Thoracic aorta (tissue), 2 donors: Measurements from ENCODE around the gene C6orf141. TPM values are rescaled to one million over a fixed set of nuclear protein-coding genes. Genes with fewer than 3 reads are reported as not detected.
A peak's percentile ranks its signal among the peaks of the same experiment; 100 is the strongest.

ENCODE experiments used
- ATAC-seq: fragments of 150-250 bp; one replicate; pipeline ENCODE4 v1.8.0; 2017; ENCODE audit warnings: low read depth; ENCODE audit not compliant: insufficient number of reproducible peaks, low FRiP score
- DNase-seq: peaks from one replicate; pipeline ENCODE4 v3.0.0-alpha.2; 2020; ENCODE audit warnings: low spot score
- H3K27ac ChIP-seq, 2 donors: fragments of 200-600 bp; sonication (generic); 1 replicate in 1 of 2; 2 replicates in 1 of 2; pipeline ENCODE4 v1.5.1; 2016; ENCODE audit warnings: mild to moderate bottlenecking in 2 of 2, moderate library complexity in 2 of 2
- H3K27me3 ChIP-seq: fragments of 200-600 bp; sonication (generic); replicated peaks from 2 replicates; pipeline ENCODE4 v1.6.0; 2016; ENCODE audit warnings: mild to moderate bottlenecking; ENCODE audit not compliant: insufficient read depth
- H3K36me3 ChIP-seq: fragments of 200-600 bp; sonication (generic); one replicate; pipeline ENCODE4 v1.5.1; 2016
- H3K4me1 ChIP-seq, 2 donors: fragments of 200-600 bp; sonication (generic); 1 replicate in 1 of 2; 2 replicates in 1 of 2; pipeline versions ENCODE4 v1.5.1 to v1.6.0; 2016; ENCODE audit warnings: low read depth in 2 of 2, mild to moderate bottlenecking in 1 of 2; ENCODE audit not compliant: control insufficient read depth in 1 of 2
- H3K4me3 ChIP-seq: fragments of 200-600 bp; sonication (generic); 2 replicates; pipeline ENCODE4 v1.5.1; 2016; ENCODE audit warnings: mild to moderate bottlenecking
- H3K9me3 ChIP-seq: fragments of 200-600 bp; sonication (generic); 2 replicates; pipeline ENCODE4 v1.5.1; 2016
- CTCF ChIP-seq: fragments of 200-600 bp; sonication (generic); IDR thresholded peaks from one replicate; pipeline ENCODE4 v1.5.1; 2019; ENCODE audit warnings: antibody characterized with exemption
- total RNA-seq, 2 donors: library from RNA; depleted of rRNA; stranded (reverse); fragments of >200 nt; gene quantifications; one replicate each; pipeline versions ENCODE4 v1.1.0 to v1.2.3, GENCODE V29; 2016

The C6orf141 gene
- under 1 TPM; 0.42 to 0.54 TPM for total RNA-seq

DNA sequence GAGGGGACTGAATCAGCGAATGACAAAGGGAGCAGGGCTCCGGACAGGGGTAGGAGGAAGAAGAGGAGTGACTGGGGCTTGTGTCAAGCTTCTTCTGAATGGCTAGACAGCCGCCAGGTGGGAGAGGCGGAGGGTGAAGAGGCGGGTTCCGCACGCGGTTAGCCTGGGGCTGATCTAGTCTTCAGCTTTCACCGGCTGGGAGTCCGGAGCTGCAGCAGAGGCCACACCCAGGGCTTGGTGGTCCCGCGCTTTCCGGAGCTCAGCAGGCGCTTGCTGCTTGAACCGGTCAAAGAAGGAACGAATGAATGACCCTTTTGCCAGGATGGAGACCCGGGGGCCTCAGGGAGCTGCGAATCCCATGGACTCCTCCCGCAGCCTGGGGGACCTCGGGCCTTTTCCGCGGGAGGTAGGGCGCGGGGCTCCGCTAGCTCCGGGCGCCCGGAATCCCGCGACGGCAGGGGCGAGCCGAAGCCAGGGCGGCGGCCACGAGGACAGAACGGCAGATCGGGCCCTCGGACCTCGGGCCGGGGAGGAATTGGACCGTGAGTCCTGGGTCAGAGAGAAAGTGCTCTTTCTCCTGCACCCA, at the start of gene C6orf141:
Gene C6orf141, plus strand, starts transcription at position 177 of the 586 bp plus-strand sequence. Its CDS starts 125 bp downstream, at position 302.
- Histone ChIP-seq H3K36me3 (no peaks in the 10 kb centered on the region), H3K4me3 (peak within 1 kb of the TSS; percentile 65), H3K4me1 (peaks cover 3 to 16% of the 10 kb centered on the region in 2 donors), H3K9me3 (no peaks in the 10 kb centered on the region), H3K27ac (no peak within 1 kb of the TSS), H3K27me3 (no peaks in the 10 kb centered on the region)
- DNase-seq (no peak), ATAC-seq (no peak)
- no peak for TF ChIP-seq CTCF

- H3K9me3 ChIP-seq, result no peaks in the 10 kb centered on the region
- H3K4me1 ChIP-seq, result no peaks in the 10 kb centered on the region
- DNase-seq (no peak), ATAC-seq (no peak)
- H3K4me3 ChIP-seq, result no peak overlapping the region
- no peak for TF ChIP-seq CTCF
- no peaks in the 10 kb centered on the region for H3K36me3 ChIP-seq
- no peaks in the 10 kb centered on the region for H3K27me3 ChIP-seq
- no peak overlapping the region for H3K27ac ChIP-seq
Observed at GRCh38 chr6:49504666-49505065, 45.8 kb upstream of the C6orf141 start.

DNA sequence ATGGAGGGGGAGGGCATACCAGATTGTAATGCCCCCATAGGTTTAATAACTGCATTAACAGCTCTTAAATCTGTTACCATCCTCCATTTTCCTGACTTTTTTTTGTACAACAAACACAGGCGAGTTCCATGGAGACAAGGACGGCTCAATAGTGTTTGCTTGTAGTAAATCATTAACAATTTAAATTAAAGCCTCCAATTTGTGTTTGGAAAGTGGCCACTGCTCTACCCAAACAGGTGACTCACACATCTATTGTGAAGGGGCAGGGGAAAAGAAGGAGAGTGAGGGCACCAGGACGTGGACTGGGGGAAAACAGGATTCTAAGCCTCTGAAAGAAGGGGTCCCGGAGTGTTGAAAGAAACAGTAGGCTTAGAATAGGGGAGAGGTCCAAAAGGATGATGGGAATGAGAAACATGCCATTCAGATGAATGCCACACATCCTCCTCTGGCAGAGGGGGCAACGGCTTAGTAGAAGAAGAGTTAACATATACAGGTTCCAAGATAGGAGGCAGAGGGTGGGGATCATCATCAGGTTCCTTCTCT, 43.8 kb upstream of the C6orf141 start:
- Histone ChIP-seq H3K27me3 (no peaks in the 10 kb centered on the region), H3K4me3 (no peak overlapping the region), H3K4me1 (no peaks in the 10 kb centered on the region), H3K9me3 (no peaks in the 10 kb centered on the region), H3K27ac (no peak overlapping the region), H3K36me3 (no peaks in the 10 kb centered on the region)
- ATAC-seq (no peak), DNase-seq (no peak)
- no peak for TF ChIP-seq CTCF

DNA sequence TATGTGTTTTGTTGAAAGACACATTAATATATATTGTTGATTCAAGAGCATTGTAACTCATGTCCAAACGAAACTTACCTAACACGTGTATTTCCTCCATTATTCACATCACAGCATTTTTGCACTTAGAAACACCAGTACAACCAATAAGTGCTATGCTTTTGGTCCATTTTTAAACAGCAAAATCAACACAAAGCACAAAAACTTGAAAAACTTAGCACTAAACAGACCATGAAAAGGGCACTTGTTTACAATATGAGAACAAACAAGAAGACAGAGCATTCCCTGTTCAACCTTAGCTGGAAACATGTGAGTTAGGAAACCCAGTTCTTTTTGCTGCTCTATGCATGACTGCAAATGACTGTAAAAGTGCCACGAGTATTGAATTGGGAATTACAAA, 41.1 kb upstream of the C6orf141 start:
- Histone ChIP-seq H3K4me3 (no peak overlapping the region), H3K9me3 (no peaks in the 10 kb centered on the region), H3K27ac (no peak overlapping the region), H3K4me1 (no peaks in the 10 kb centered on the region), H3K27me3 (no peaks in the 10 kb centered on the region), H3K36me3 (no peaks in the 10 kb centered on the region)
- DNase-seq (no peak), ATAC-seq (no peak)
- no peak for TF ChIP-seq CTCF

DNA sequence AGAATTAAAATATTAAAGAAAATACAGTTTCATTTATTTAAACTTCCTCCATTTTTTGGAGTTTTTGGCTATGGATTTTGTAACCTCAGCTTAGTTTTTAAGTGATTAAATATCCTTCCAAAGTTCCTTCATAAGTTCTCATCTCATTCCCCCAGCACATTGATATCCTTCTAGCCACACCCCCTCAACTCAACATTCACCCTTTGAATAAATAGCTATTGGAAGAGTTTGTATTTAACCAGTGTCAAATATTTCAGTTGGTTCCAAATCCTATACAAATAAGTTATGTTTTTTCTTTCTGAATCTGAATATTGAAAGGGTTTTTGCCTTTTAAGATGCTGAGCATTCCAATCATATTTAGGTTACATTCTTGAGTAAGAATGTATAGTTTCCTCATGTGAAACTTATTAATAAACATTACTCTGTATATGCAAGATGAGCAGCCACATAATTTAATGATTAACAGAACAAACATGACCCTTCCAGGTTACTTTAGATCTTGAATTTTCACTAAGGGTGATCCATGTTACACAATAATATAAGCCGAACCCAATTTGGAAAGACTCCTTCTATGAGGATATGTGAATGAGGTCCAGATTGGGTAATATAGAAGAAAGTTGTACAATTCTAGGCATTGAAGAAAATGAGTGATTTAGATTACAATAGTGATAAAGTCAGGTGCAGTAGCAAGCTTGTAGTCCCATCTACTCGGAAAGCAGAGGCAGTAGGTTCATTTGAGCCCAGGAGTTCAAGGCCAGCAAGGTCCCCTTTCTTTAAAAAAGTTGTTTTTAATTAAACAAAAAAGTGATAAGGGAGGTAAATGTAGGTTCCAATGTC, 37.1 kb upstream of the C6orf141 start:
- ATAC-seq (no peak), DNase-seq (no peak)
- Histone ChIP-seq H3K4me1 (no peaks in the 10 kb centered on the region), H3K27me3 (no peaks in the 10 kb centered on the region), H3K36me3 (no peaks in the 10 kb centered on the region), H3K9me3 (no peaks in the 10 kb centered on the region), H3K27ac (no peak overlapping the region), H3K4me3 (no peak overlapping the region)
- no peak for TF ChIP-seq CTCF
